Hepatocyte (in vitro differentiated cells): Measurements from ENCODE around the gene TINCR. TPM values are rescaled to one million over a fixed set of nuclear protein-coding genes. Genes with fewer than 3 reads are reported as not detected.

Experiments
- DNase-seq: peaks from one replicate; pipeline ENCODE4 v3.0.0-alpha.2; 2016; ENCODE audit warnings: low spot score
- H2AFZ ChIP-seq: fragments of 200-600 bp; sonication (generic); 2 replicates; pipeline ENCODE4 v1.6.0; 2016; ENCODE audit warnings: antibody characterized with exemption, mild to moderate bottlenecking
- H3K27ac ChIP-seq: fragments of 200-600 bp; sonication (generic); 2 replicates; pipeline ENCODE4 v1.5.1; 2016; ENCODE audit warnings: mild to moderate bottlenecking
- H3K27me3 ChIP-seq: fragments of 200-600 bp; sonication (generic); 2 replicates; pipeline ENCODE4 v1.6.1; 2016
- H3K36me3 ChIP-seq: fragments of 200-600 bp; sonication (generic); replicated peaks from 2 replicates; pipeline ENCODE4 v1.5.1; 2016; ENCODE audit warnings: low read depth; ENCODE audit not compliant: insufficient read depth
- H3K4me1 ChIP-seq: fragments of 200-600 bp; sonication (generic); 2 replicates; pipeline ENCODE4 v1.5.1; 2016; ENCODE audit warnings: mild to moderate bottlenecking, moderate library complexity; ENCODE audit not compliant: insufficient read depth
- H3K4me2 ChIP-seq: fragments of 200-600 bp; sonication (generic); 2 replicates; pipeline ENCODE4 v1.6.0; 2016
- H3K4me3 ChIP-seq: fragments of 200-600 bp; sonication (generic); 2 replicates; pipeline ENCODE4 v1.5.1; 2016; ENCODE audit warnings: mild to moderate bottlenecking
- H3K79me2 ChIP-seq: fragments of 200-600 bp; sonication (generic); 2 replicates; pipeline ENCODE4 v1.6.0; 2017; ENCODE audit warnings: mild to moderate bottlenecking
- H3K9me2 ChIP-seq: fragments of 200-600 bp; sonication (generic); replicated peaks from 2 replicates; pipeline ENCODE4 v1.6.0; 2017; ENCODE audit warnings: mild to moderate bottlenecking; ENCODE audit not compliant: insufficient read depth
- H3K9me3 ChIP-seq: fragments of 200-600 bp; sonication (generic); 2 replicates; pipeline ENCODE4 v1.5.1; 2016; ENCODE audit warnings: low read depth, mild to moderate bottlenecking
- H4K20me1 ChIP-seq: fragments of 200-600 bp; sonication (generic); 2 replicates; pipeline ENCODE4 v1.6.0; 2016; ENCODE audit warnings: mild to moderate bottlenecking; ENCODE audit not compliant: insufficient read depth, poor library complexity, severe bottlenecking
- CTCF ChIP-seq: fragments of 200-600 bp; sonication (generic); IDR thresholded peaks from 2 replicates; pipeline ENCODE4 v1.5.1; 2016; ENCODE audit warnings: antibody characterized with exemption, mild to moderate bottlenecking; ENCODE audit not compliant: poor library complexity
- EZH2 ChIP-seq: fragments of 200-600 bp; sonication (generic); IDR thresholded peaks from 2 replicates; pipeline ENCODE4 v1.6.1; 2016; ENCODE audit warnings: antibody characterized with exemption, mild to moderate bottlenecking, borderline replicate concordance
- EZH2phosphoT487 ChIP-seq: fragments of 200-600 bp; sonication (generic); IDR thresholded peaks from one replicate; pipeline ENCODE4 v1.6.1; 2018; ENCODE audit warnings: antibody characterized with exemption, mild to moderate bottlenecking, low read depth, moderate library complexity; ENCODE audit not compliant: unreplicated experiment, severe bottlenecking
- WGBS: methylation state at CpG from one replicate; pipeline ENCODE4 v1.1.6; 2016; ENCODE audit warnings: low lambda C conversion rate; ENCODE audit errors: missing lambda C conversion rate; 5-methylcytosine and 5-hydroxymethylcytosine counted together
- polyA plus RNA-seq: library from polyadenylated mRNA; unstranded; fragments of >200 nt; fragmentation: Nextera tagmentation; extraction: Ambion mirVana; gene quantifications from 2 replicates; pipeline ENCODE4 v1.2.1, GENCODE V29; 2016
- total RNA-seq: library from RNA; depleted of rRNA; stranded (reverse); fragments of >200 nt; gene quantifications from 2 replicates; pipeline ENCODE4 v1.2.3, GENCODE V29; 2014

Gene TINCR
- total and polyA plus RNA-seq, 2 experiments from 2014 or later: 1.8 to 2.4 TPM

GRCh38 chr19:5579286-5579685 lies 11.5 kb upstream of the TINCR start:
- H3K9me2 ChIP-seq: no peaks in the 10 kb centered on the region
- no peaks in the 10 kb centered on the region for H3K79me2 ChIP-seq
- H3K27me3 ChIP-seq: no peaks in the 10 kb centered on the region
- 95% methylated on average over 6 of the region's 6 CpGs for WGBS
- no peak overlapping the region for H3K4me3 ChIP-seq
- no peaks in the 10 kb centered on the region for H3K36me3 ChIP-seq
- TF ChIP-seq CTCF: no peak
- TF ChIP-seq EZH2phosphoT487: no peak
- TF ChIP-seq EZH2: no peak
- no peak overlapping the region for H3K27ac ChIP-seq
- no peak for DNase-seq
- H3K4me2 ChIP-seq: no peak overlapping the region
- peaks cover 13% of the 10 kb centered on the region for H3K4me1 ChIP-seq
- no peak overlapping the region for H2AFZ ChIP-seq
- H4K20me1 ChIP-seq: no peaks in the 10 kb centered on the region
- H3K9me3 ChIP-seq: no peaks in the 10 kb centered on the region

GRCh38 chr19:5578097-5578846 lies 10.5 kb upstream of the TINCR start:
- TF ChIP-seq EZH2phosphoT487 (no peak), EZH2 (no peak), CTCF (peak; percentile 98)
- 29% methylated on average over 27 of the region's 28 CpGs for WGBS
- H3K4me2 ChIP-seq: peak overlapping the region; percentile 88
- DNase-seq: peak; percentile 85
- no peaks in the 10 kb centered on the region for H3K36me3 ChIP-seq
- H3K27me3 ChIP-seq: no peaks in the 10 kb centered on the region
- H3K79me2 ChIP-seq: no peaks in the 10 kb centered on the region
- no peaks in the 10 kb centered on the region for H3K9me2 ChIP-seq
- peak overlapping the region; percentile 26 for H3K4me3 ChIP-seq
- H3K4me1 ChIP-seq: peaks cover 13% of the 10 kb centered on the region
- peak overlapping the region; percentile 90 for H3K27ac ChIP-seq
- H3K9me3 ChIP-seq: no peaks in the 10 kb centered on the region
- no peaks in the 10 kb centered on the region for H4K20me1 ChIP-seq
- peak overlapping the region; percentile 68 for H2AFZ ChIP-seq

GRCh38 chr19:5575590-5575989 lies 7.8 kb upstream of the TINCR start:
- Histone ChIP-seq H4K20me1 (no peaks in the 10 kb centered on the region), H3K9me3 (no peaks in the 10 kb centered on the region), H3K27me3 (no peaks in the 10 kb centered on the region), H3K36me3 (no peaks in the 10 kb centered on the region), H2AFZ (no peak overlapping the region), H3K4me1 (peaks cover 13% of the 10 kb centered on the region), H3K4me2 (no peak overlapping the region), H3K27ac (no peak overlapping the region), H3K79me2 (no peaks in the 10 kb centered on the region), H3K9me2 (no peaks in the 10 kb centered on the region), H3K4me3 (no peak overlapping the region)
- WGBS: 85% methylated on average over 6 of the region's 6 CpGs
- TF ChIP-seq CTCF: no peak
- no peak for TF ChIP-seq EZH2phosphoT487
- no peak for TF ChIP-seq EZH2
- DNase-seq: no peak
